HEK293T (cell line): Measurements from ENCODE around the gene CCDC70.

ENCODE experiments used
- ARNT ChIP-seq: fragments of 450-650 bp; IDR thresholded peaks from 2 replicates; pipeline ENCODE4 v1.6.1; 2017; ENCODE audit warnings: mild to moderate bottlenecking
- BHLHE40 ChIP-seq: fragments of 450-650 bp; IDR thresholded peaks from 2 replicates; pipeline ENCODE4 v1.6.1; 2016; ENCODE audit warnings: mild to moderate bottlenecking, moderate library complexity, borderline replicate concordance
- ELF4 ChIP-seq: fragments of 450-650 bp; IDR thresholded peaks from 2 replicates; pipeline ENCODE4 v1.6.1; 2017; ENCODE audit warnings: antibody characterized with exemption
- NFRKB ChIP-seq: fragments of 450-650 bp; IDR thresholded peaks from 2 replicates; pipeline ENCODE4 v1.6.1; 2016; ENCODE audit warnings: mild to moderate bottlenecking, moderate library complexity
- PKNOX1 ChIP-seq: fragments of 450-650 bp; IDR thresholded peaks from 2 replicates; pipeline ENCODE4 v1.6.1; 2016
- SP1 ChIP-seq: fragments of 450-650 bp; IDR thresholded peaks from 2 replicates; pipeline ENCODE4 v1.6.1; 2017
- SUZ12 ChIP-seq: fragments of 450-650 bp; IDR thresholded peaks from 2 replicates; pipeline ENCODE4 v1.6.1; 2016; ENCODE audit warnings: mild to moderate bottlenecking

- TF ChIP-seq SP1, result no peak
- no peak for TF ChIP-seq BHLHE40
- no peak for TF ChIP-seq ARNT
- no peak for TF ChIP-seq SUZ12
- TF ChIP-seq PKNOX1, result no peak
- no peak for TF ChIP-seq ELF4
- TF ChIP-seq NFRKB, result no peak
Measured at GRCh38 chr13:51840917-51841316, 20.9 kb upstream of the CCDC70 start.
